Keratinocyte (primary cell): ENCODE results near the gene GUK1. TPM values are rescaled to one million over a fixed set of nuclear protein-coding genes. Genes with fewer than 3 reads are reported as not detected.

ENCODE experiments used
- DNase-seq: peaks from one replicate; pipeline ENCODE4 v3.0.0-alpha.2; 2011; ENCODE audit warnings: low read depth, missing footprints, low spot score
- FAIRE-seq: peaks from 2 replicates; lab custom pipeline; 2011; peaks lifted over from hg19 to GRCh38; lab: Jason Lieb, UNC
- H2AFZ ChIP-seq: 2 replicates; pipeline ENCODE4 v1.6.0; 2012; ENCODE audit warnings: low read length, control low read depth, inconsistent platforms; ENCODE audit not compliant: control insufficient read depth
- H3K27ac ChIP-seq: 2 replicates; pipeline ENCODE4 v1.5.1; 2011; ENCODE audit warnings: low read length; ENCODE audit not compliant: control insufficient read depth, insufficient read depth
- H3K27me3 ChIP-seq: 3 replicates; pipeline ENCODE4 v1.6.0; 2011; ENCODE audit warnings: low read length; ENCODE audit not compliant: control insufficient read depth, insufficient read depth; ENCODE audit errors: extremely low read depth
- H3K36me3 ChIP-seq, 2 experiments: 2 replicates in 1 of 2; 3 replicates in 1 of 2; pipeline ENCODE4 v1.5.1; 2011; ENCODE audit warnings: low read length in 2 of 2, mild to moderate bottlenecking in 1 of 2; ENCODE audit not compliant: control insufficient read depth in 2 of 2, insufficient read depth in 2 of 2; ENCODE audit errors: extremely low read depth in 1 of 2
- H3K4me1 ChIP-seq: 3 replicates; pipeline ENCODE4 v1.5.1; 2011; ENCODE audit warnings: low read length; ENCODE audit not compliant: control insufficient read depth, insufficient read depth; ENCODE audit errors: extremely low read depth
- H3K4me2 ChIP-seq: 3 replicates; pipeline ENCODE4 v1.6.0; 2011; ENCODE audit warnings: low read depth, low read length; ENCODE audit not compliant: control insufficient read depth, insufficient read depth; ENCODE audit errors: extremely low read depth
- H3K4me3 ChIP-seq, 3 experiments: fragments of 200-600 bp in 1 of 3; sonication (generic) in 1 of 3; 2 replicates in 2 of 3; 3 replicates in 1 of 3; pipeline ENCODE4 v1.5.1; 2011 to 2016; ENCODE audit warnings: low read length in 3 of 3, mild to moderate bottlenecking in 3 of 3, control low read depth in 2 of 3, inconsistent platforms in 1 of 3, low read depth in 1 of 3, mixed read lengths in 1 of 3, mixed run types in 1 of 3, moderate library complexity in 1 of 3; ENCODE audit not compliant: control insufficient read depth in 2 of 3, insufficient read depth in 2 of 3; ENCODE audit errors: extremely low read depth in 1 of 3
- H3K79me2 ChIP-seq: 2 replicates; pipeline ENCODE4 v1.6.0; 2012; ENCODE audit warnings: low read length; ENCODE audit not compliant: control insufficient read depth, insufficient read depth
- H3K9ac ChIP-seq: 3 replicates; pipeline ENCODE4 v1.6.0; 2011; ENCODE audit warnings: low read length; ENCODE audit not compliant: control insufficient read depth, insufficient read depth; ENCODE audit errors: extremely low read depth
- H3K9me1 ChIP-seq: 3 replicates; pipeline ENCODE4 v1.6.0; 2011; ENCODE audit warnings: low read length; ENCODE audit not compliant: control insufficient read depth, insufficient read depth; ENCODE audit errors: extremely low read depth
- H3K9me3 ChIP-seq: 2 replicates; pipeline ENCODE4 v1.5.1; 2012; ENCODE audit warnings: low read depth, low read length; ENCODE audit not compliant: control insufficient read depth
- H4K20me1 ChIP-seq: 3 replicates; pipeline ENCODE4 v1.6.0; 2011; ENCODE audit warnings: low read length; ENCODE audit not compliant: control insufficient read depth, insufficient read depth; ENCODE audit errors: extremely low read depth
- EZH2 ChIP-seq: IDR thresholded peaks from one replicate; pipeline ENCODE4 v1.6.1; 2012; ENCODE audit warnings: inconsistent platforms, mild to moderate bottlenecking, low read length, moderate library complexity
- dilution Hi-C: fragments of 300-500 bp; cut with MboI; formaldehyde crosslinking; loops from one replicate; pipeline ENCODE4 v1.7.0; 2020; ENCODE audit warnings: low sequenced_read_pairs; ENCODE audit not compliant: extremely low pct_ligation_motif_present
- polyA plus RNA-seq, 5 experiments: library from polyadenylated mRNA; depleted of rRNA in 3 of 5; stranded (reverse) in 3 of 5; stranded (forward) in 1 of 5; unstranded in 1 of 5; fragments of >200 nt; gene quantifications; 1 replicate in 1 of 5; 2 replicates in 3 of 5; 3 replicates in 1 of 5; pipeline versions ENCODE4 v1.2.1 to v1.2.3, GENCODE V29; 2011 to 2012; ENCODE audit warnings: missing spikeins in 2 of 5, low read depth in 1 of 5, low replicate concordance in 1 of 5
- TF ChIP-seq, protein P1 (sequence below), 3 experiments: IDR thresholded peaks in 1 of 3; conservative IDR thresholded peaks in 1 of 3; optimal IDR thresholded peaks in 1 of 3; 2 replicates in 2 of 3; 3 replicates in 1 of 3; pipeline versions ENCODE3 to v1.5.1; 2011; ENCODE audit warnings: low read length in 3 of 3, mild to moderate bottlenecking in 3 of 3, moderate library complexity in 2 of 3, control low read depth in 1 of 3, inconsistent platforms in 1 of 3; ENCODE audit not compliant: insufficient read depth in 2 of 3; ENCODE audit errors: extremely low read depth in 1 of 3

Gene GUK1
- polyA plus RNA-seq, 1 donor (not counting 4 experiments of a cell fraction or from before 2014, with no cell fraction given) = 450 TPM

DNA sequence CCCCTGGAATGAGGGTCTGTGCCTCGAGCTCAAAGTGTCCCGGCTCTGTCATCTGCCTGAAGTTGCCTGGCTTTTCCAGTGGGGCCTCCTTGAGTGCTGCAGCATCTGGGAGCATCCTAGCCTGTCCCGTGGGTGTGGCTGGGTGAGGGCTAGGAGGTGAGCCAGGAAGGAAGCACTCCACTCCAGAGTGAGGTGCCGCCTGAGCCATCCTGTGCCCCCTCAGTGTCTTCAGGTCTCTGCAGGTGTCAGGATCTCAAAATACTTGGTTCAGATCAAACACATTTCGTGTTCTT lies 37.0 kb downstream of the GUK1 start:
- no peak overlapping the region for H3K4me3 ChIP-seq
- peaks cover 0 to 3% of the 10 kb centered on the region in 2 experiments for H3K36me3 ChIP-seq
- H3K9ac ChIP-seq = no peak overlapping the region
- H3K27ac ChIP-seq = no peak overlapping the region
- peaks cover 8% of the 10 kb centered on the region for H3K79me2 ChIP-seq
- peaks cover 3% of the 10 kb centered on the region for H4K20me1 ChIP-seq
- FAIRE-seq (no peak), DNase-seq (no peak)
- H3K4me1 ChIP-seq = peaks cover 5% of the 10 kb centered on the region
- H3K4me2 ChIP-seq = no peak overlapping the region
- dilution Hi-C loops = no loop called here
- H3K9me3 ChIP-seq = no peaks in the 10 kb centered on the region
- TF ChIP-seq, protein P1, sequence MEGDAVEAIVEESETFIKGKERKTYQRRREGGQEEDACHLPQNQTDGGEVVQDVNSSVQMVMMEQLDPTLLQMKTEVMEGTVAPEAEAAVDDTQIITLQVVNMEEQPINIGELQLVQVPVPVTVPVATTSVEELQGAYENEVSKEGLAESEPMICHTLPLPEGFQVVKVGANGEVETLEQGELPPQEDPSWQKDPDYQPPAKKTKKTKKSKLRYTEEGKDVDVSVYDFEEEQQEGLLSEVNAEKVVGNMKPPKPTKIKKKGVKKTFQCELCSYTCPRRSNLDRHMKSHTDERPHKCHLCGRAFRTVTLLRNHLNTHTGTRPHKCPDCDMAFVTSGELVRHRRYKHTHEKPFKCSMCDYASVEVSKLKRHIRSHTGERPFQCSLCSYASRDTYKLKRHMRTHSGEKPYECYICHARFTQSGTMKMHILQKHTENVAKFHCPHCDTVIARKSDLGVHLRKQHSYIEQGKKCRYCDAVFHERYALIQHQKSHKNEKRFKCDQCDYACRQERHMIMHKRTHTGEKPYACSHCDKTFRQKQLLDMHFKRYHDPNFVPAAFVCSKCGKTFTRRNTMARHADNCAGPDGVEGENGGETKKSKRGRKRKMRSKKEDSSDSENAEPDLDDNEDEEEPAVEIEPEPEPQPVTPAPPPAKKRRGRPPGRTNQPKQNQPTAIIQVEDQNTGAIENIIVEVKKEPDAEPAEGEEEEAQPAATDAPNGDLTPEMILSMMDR (optimal IDR thresholded peaks at IDR 0.05 in 1 of 3, IDR thresholded peaks at IDR 0.05 in 1 of 3, conservative IDR thresholded peaks at IDR 0.05 in 1 of 3; ENCODE audit: extremely low read depth in 1 of 3, insufficient read depth in 2 of 3, low read length in 3 of 3) = no peak
- TF ChIP-seq EZH2 = no peak
- H3K9me1 ChIP-seq = no peaks in the 10 kb centered on the region
- H2AFZ ChIP-seq = no peak overlapping the region
- no peaks in the 10 kb centered on the region for H3K27me3 ChIP-seq

DNA sequence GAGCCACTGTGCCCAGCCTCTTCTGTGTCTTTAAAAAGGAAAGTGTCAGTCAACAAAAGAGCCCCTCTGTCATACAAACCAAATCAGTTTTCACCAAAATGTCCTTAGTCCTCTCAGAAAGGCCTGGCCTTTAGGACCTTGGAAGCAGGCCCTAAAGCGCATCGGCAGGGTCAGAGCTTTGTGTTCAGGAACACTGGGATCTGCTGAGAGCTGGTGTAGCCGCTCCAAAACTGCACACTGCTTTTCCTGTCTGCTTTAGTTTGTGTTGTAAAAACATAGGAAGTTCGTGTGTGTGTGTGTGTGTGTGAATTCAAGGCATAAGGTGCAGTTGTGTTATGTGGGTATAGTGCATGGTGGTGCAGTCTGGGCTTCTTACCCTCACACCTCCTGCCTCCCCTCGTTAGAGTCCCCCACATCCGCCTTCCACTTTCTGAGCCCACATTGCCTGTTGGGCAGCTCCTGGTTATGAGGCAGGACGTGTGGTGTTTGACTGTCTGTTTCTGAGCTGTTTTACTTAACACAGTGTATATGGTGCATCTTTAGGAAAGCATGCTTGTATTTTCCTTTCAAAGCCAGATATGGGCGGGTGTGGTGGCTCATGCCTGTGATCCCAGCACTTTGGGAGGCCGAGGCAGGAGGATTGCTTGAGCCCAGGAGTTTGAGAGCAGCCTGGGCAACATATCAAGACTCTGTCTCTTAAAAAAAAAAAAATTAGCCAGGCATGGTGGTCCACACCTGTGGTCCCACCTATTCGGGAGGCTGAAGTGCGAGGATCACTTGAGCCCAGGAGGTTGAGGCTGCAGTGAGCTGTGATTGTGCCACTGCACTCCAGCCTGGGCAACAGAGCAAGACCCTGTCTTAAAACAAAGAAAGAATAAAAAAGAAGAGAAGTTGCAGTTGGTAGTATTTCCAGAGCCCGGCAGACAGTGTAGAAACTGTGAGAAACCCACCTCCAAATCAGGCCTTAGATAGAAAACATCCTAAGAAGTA lies 37.9 kb downstream of the GUK1 start:
- TF ChIP-seq, protein P1 (optimal IDR thresholded peaks at IDR 0.05 in 1 of 3, IDR thresholded peaks at IDR 0.05 in 1 of 3, conservative IDR thresholded peaks at IDR 0.05 in 1 of 3; ENCODE audit: extremely low read depth in 1 of 3, insufficient read depth in 2 of 3, low read length in 3 of 3) = no peak
- TF ChIP-seq EZH2 = no peak
- dilution Hi-C loops = no loop called here
- FAIRE-seq = no peak

More for the DNA sequence above, 37.9 kb downstream of the GUK1 start:
- H3K79me2 ChIP-seq = peaks cover 4% of the 10 kb centered on the region
- H3K4me2 ChIP-seq = no peak overlapping the region
- no peaks in the 10 kb centered on the region for H3K9me3 ChIP-seq
- H3K36me3 ChIP-seq = peaks cover 0 to 3% of the 10 kb centered on the region in 2 experiments
- no peak overlapping the region for H3K27ac ChIP-seq
- H2AFZ ChIP-seq = no peak overlapping the region
- H3K4me1 ChIP-seq = peaks cover 5% of the 10 kb centered on the region
- H3K9me1 ChIP-seq = no peaks in the 10 kb centered on the region
- no peak for DNase-seq
- H3K9ac ChIP-seq = no peak overlapping the region
- H3K4me3 ChIP-seq = no peak overlapping the region
- H4K20me1 ChIP-seq = peaks cover 3% of the 10 kb centered on the region
- no peaks in the 10 kb centered on the region for H3K27me3 ChIP-seq
